B cell (primary cell): ENCODE measurements around the gene MYORG. TPM values are rescaled to one million over a fixed set of nuclear protein-coding genes. Genes with fewer than 3 reads are reported as not detected.
"Not testable (repeated sequence)": the region's sequence is repeated elsewhere in the genome, so short reads cannot be mapped to it uniquely, and the experiment has no call there.

Source experiments
- ATAC-seq: fragments of 200-7000 bp; cut with Tn5 transposase; one replicate; pipeline ENCODE4 v1.10.0; 2021; ENCODE audit warnings: low read depth, mild to moderate bottlenecking, moderate number of reproducible peaks, moderate library complexity
- CTCF ChIA-PET: fragments of 350-600 bp; sonication (Branson Sonifier 250); formaldehyde crosslinking; loops from one replicate; lab custom pipeline; 2021; ENCODE audit warnings: antibody characterized with exemption, inconsistent platforms; lab: Charles Lee
- POLR2A ChIA-PET: fragments of 350-600 bp; sonication (Branson Sonifier 250); formaldehyde crosslinking; loops from one replicate; lab custom pipeline; 2021; ENCODE audit warnings: antibody characterized with exemption; lab: Charles Lee
- DNase-seq: peaks from one replicate; pipeline ENCODE4 v3.0.0; 2013
- H2AFZ ChIP-seq: 2 replicates; pipeline ENCODE4 v1.6.1; 2012; ENCODE audit warnings: mild to moderate bottlenecking, low read depth, low read length; ENCODE audit not compliant: insufficient read depth, poor library complexity, severe bottlenecking
- H3K27ac ChIP-seq, 2 donors: 1 replicate in 1 of 2; 2 replicates in 1 of 2; pipeline ENCODE4 v1.5.1; 2012 to 2013; ENCODE audit warnings: low read length in 2 of 2, mild to moderate bottlenecking in 2 of 2, moderate library complexity in 1 of 2
- H3K27me3 ChIP-seq, 4 experiments: fragments of 200-600 bp in 1 of 4; sonication (generic) in 1 of 4; replicated peaks in 1 of 4; 1 replicate in 2 of 4; 2 replicates in 2 of 4; pipeline versions ENCODE4 v1.6.1 to v1.7.0; 2013 to 2016; ENCODE audit warnings: low read length in 3 of 4, mild to moderate bottlenecking in 2 of 4, mixed read lengths in 1 of 4, moderate library complexity in 1 of 4; ENCODE audit not compliant: insufficient read depth in 4 of 4, control insufficient read depth in 3 of 4; ENCODE audit errors: control extremely low read depth in 1 of 4
- H3K36me3 ChIP-seq, 2 experiments: replicated peaks in 1 of 2; 1 replicate in 1 of 2; 2 replicates in 1 of 2; pipeline versions ENCODE4 v1.6.1 to v1.7.1; 2013; ENCODE audit warnings: low read length in 1 of 2; ENCODE audit not compliant: insufficient read depth in 2 of 2, control insufficient read depth in 1 of 2; ENCODE audit errors: control extremely low read depth in 1 of 2, extremely low read depth in 1 of 2
- H3K4me1 ChIP-seq, 2 donors: fragments of 200-600 bp in 1 of 2; sonication (generic) in 1 of 2; 1 replicate in 1 of 2; 2 replicates in 1 of 2; pipeline versions ENCODE4 v1.5.1 to v1.6.1; 2013 to 2017; ENCODE audit warnings: low read length in 2 of 2; ENCODE audit not compliant: control insufficient read depth in 2 of 2, insufficient read depth in 2 of 2
- H3K4me2 ChIP-seq: replicated peaks from 2 replicates; pipeline ENCODE3; 2012; ENCODE audit warnings: mild to moderate bottlenecking, low read depth, low read length; ENCODE audit not compliant: poor library complexity, severe bottlenecking
- H3K4me3 ChIP-seq, 5 experiments: fragments of 200-600 bp in 1 of 5; sonication (generic) in 1 of 5; 1 replicate in 3 of 5; 2 replicates in 2 of 5; pipeline versions ENCODE4 v1.5.1 to v1.7.0; 2011 to 2016; ENCODE audit warnings: low read length in 4 of 5, mild to moderate bottlenecking in 4 of 5, low read depth in 2 of 5, control low read depth in 1 of 5, moderate library complexity in 1 of 5; ENCODE audit not compliant: insufficient read depth in 1 of 5; ENCODE audit errors: control extremely low read depth in 1 of 5, extremely low read depth in 1 of 5
- H3K79me2 ChIP-seq: fragments of 200-600 bp; sonication (generic); one replicate; pipeline ENCODE4 v1.6.0; 2016; ENCODE audit warnings: low read length; ENCODE audit not compliant: control insufficient read depth, insufficient read depth
- H3K9ac ChIP-seq: fragments of 200-600 bp; sonication (generic); 2 replicates; pipeline ENCODE4 v1.6.1; 2017; ENCODE audit warnings: mild to moderate bottlenecking, low read length, moderate library complexity
- H3K9me3 ChIP-seq, 3 donors: one replicate each; pipeline versions ENCODE4 v1.6.1 to v1.7.1; 2013; ENCODE audit warnings: low read length in 2 of 3; ENCODE audit not compliant: control insufficient read depth in 2 of 3, insufficient read depth in 1 of 3; ENCODE audit errors: control extremely low read depth in 1 of 3
- H4K20me1 ChIP-seq: 2 replicates; pipeline ENCODE4 v1.6.0; 2012; ENCODE audit warnings: mild to moderate bottlenecking, low read length; ENCODE audit not compliant: insufficient read depth, control insufficient read depth, poor library complexity, severe bottlenecking
- H3K27ac Mint-ChIP-seq: one replicate; pipeline ENCODE4 v1.8.0; 2021; ENCODE audit warnings: mixed read lengths
- H3K27me3 Mint-ChIP-seq: one replicate; pipeline ENCODE4 v1.8.0; 2021; ENCODE audit warnings: mixed read lengths
- H3K4me1 Mint-ChIP-seq: one replicate; pipeline ENCODE4 v1.8.0; 2021; ENCODE audit warnings: mixed read lengths
- H3K4me3 Mint-ChIP-seq: one replicate; pipeline ENCODE4 v1.8.0; 2021; ENCODE audit warnings: mixed read lengths
- H3K9me3 Mint-ChIP-seq: one replicate; pipeline ENCODE4 v1.8.0; 2022; ENCODE audit warnings: mixed read lengths; ENCODE audit not compliant: insufficient read depth
- CTCF ChIP-seq: fragments of 200-600 bp; IDR thresholded peaks from one replicate; pipeline ENCODE4 v1.8.0; 2022; ENCODE audit warnings: antibody characterized with exemption, mild to moderate bottlenecking
- EZH2 ChIP-seq: IDR thresholded peaks from 2 replicates; pipeline ENCODE4 v1.6.1; 2012; ENCODE audit warnings: borderline replicate concordance, low read depth, mild to moderate bottlenecking, moderate library complexity, low read length; ENCODE audit not compliant: insufficient read depth, poor library complexity, severe bottlenecking
- WGBS: methylation state at CpG from one replicate; pipeline ENCODE4 v1.1.5; 2013; ENCODE audit warnings: missing lambda C conversion rate; ENCODE audit not compliant: insufficient coverage; 5-methylcytosine and 5-hydroxymethylcytosine counted together
- intact Hi-C: fragments of 100-400 bp; cut with micrococcal nuclease; formaldehyde crosslinking; loops from one replicate; pipeline ENCODE4 v1.10.0; 2022
- polyA plus RNA-seq: library from polyadenylated mRNA; depleted of rRNA; stranded (reverse); fragments of >200 nt; gene quantifications from 2 replicates; pipeline ENCODE4 v1.2.3, GENCODE V29; 2012
- total RNA-seq, 2 donors: library from RNA; stranded (reverse); fragments of 120-200 nt in 1 of 2; gene quantifications; 1 replicate in 1 of 2; 2 replicates in 1 of 2; pipeline versions ENCODE4 v1.2.3 to v1.2.4, GENCODE V29; 2013 to 2022

The MYORG gene
- total and polyA plus RNA-seq, 2 donors (not counting 1 experiment from before 2014, with no cell fraction given), result 0.27 to 0.37 TPM

- POLR2A ChIA-PET, result no interaction called here
- H3K27ac Mint-ChIP-seq, result no peak overlapping the region
- no peak overlapping the region for H3K4me2 ChIP-seq
- DNase-seq (no peak), ATAC-seq (no peak)
- no peaks in the 10 kb centered on the region for H3K4me1 Mint-ChIP-seq
- TF ChIP-seq EZH2 (no peak), CTCF (no peak)
- CTCF ChIA-PET, result no interaction called here
- peaks cover 0 to 2% (median 0%) of the 10 kb centered on the region in 3 donors for H3K9me3 ChIP-seq
- H3K27me3 Mint-ChIP-seq, result no peaks in the 10 kb centered on the region
- H3K4me3 ChIP-seq, result no peak overlapping the region
- H3K9me3 Mint-ChIP-seq, result peaks cover 3% of the 10 kb centered on the region
- no peaks in the 10 kb centered on the region for H3K27me3 ChIP-seq
- no peaks in the 10 kb centered on the region for H4K20me1 ChIP-seq
- H3K36me3 ChIP-seq, result no peaks in the 10 kb centered on the region
- intact Hi-C loops, result no loop called here
- no peak overlapping the region for H2AFZ ChIP-seq
- H3K27ac ChIP-seq, result no peak overlapping the region
- no peak overlapping the region for H3K4me3 Mint-ChIP-seq
- H3K4me1 ChIP-seq, result no peaks in the 10 kb centered on the region
- no peaks in the 10 kb centered on the region for H3K79me2 ChIP-seq
- WGBS, result 100% methylated on average over 2 of the region's 4 CpGs
- no peak overlapping the region for H3K9ac ChIP-seq
Observed at GRCh38 chr9:34362614-34363214, 14.0 kb downstream of the MYORG start.

DNA sequence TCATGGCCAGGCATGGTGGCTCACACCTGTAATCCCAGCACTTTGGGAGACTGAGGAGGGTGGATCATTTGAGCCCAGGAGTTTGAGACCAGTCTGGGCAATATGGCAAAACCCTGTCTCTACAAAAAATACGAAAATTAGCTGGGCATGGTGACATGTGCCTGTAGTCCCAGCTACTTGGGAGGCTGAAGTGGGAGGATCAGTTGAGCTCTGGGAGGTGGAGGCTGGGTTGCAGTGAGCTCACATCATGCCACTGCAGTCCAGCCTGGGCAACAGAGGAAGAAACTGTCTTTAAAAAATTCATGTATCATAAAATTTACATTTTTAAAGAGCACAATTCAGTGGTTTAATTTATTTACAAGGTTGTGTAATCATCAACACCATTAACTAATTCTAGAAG lies 23.7 kb downstream of the MYORG start:
- H3K4me3 ChIP-seq, H3K27ac Mint-ChIP-seq, H3K36me3 ChIP-seq, H3K79me2 ChIP-seq, H3K9ac ChIP-seq, H4K20me1 ChIP-seq, CTCF ChIA-PET, H3K4me1 Mint-ChIP-seq, H3K27ac ChIP-seq, H3K4me3 Mint-ChIP-seq, H3K4me1 ChIP-seq, H3K27me3 ChIP-seq, H3K27me3 Mint-ChIP-seq, H3K4me2 ChIP-seq, ATAC-seq, intact Hi-C loops, POLR2A ChIA-PET, H2AFZ ChIP-seq, DNase-seq, H3K9me3 ChIP-seq: not testable (repeated sequence)
- peaks cover 10% of the 10 kb centered on the region for H3K9me3 Mint-ChIP-seq
- 100% methylated on average over 1 of the region's 1 CpG for WGBS

GRCh38 chr9:34352122-34352652 lies 24.5 kb downstream of the MYORG start:
- H3K27me3 Mint-ChIP-seq, H3K4me1 ChIP-seq, H3K79me2 ChIP-seq, POLR2A ChIA-PET, H3K27ac Mint-ChIP-seq, H3K27ac ChIP-seq, H3K4me1 Mint-ChIP-seq, H3K4me3 ChIP-seq, ATAC-seq, H3K36me3 ChIP-seq, H3K4me3 Mint-ChIP-seq, DNase-seq, H3K9me3 ChIP-seq, H3K9ac ChIP-seq, H3K4me2 ChIP-seq, H4K20me1 ChIP-seq, H3K27me3 ChIP-seq, CTCF ChIA-PET, H2AFZ ChIP-seq, intact Hi-C loops: not testable (repeated sequence)
- peaks cover 10% of the 10 kb centered on the region for H3K9me3 Mint-ChIP-seq
- 100% methylated on average over 2 of the region's 7 CpGs for WGBS
